Stimulated activated CD8-positive, alpha-beta memory T cell treated with anti-CD3 and anti-CD28 coated beads, Interleukin-2, amount 100 ng/mL, for 48 hours (primary cell): ENCODE measurements around the gene DLX2.

Experiments
- DNase-seq, 2 donors: peaks; one replicate each; pipeline ENCODE4 v3.0.0-alpha.2; 2020; ENCODE audit warnings: low read depth in 2 of 2

DLX2 gene

GRCh38 chr2:172107690-172108586 lies 5.2 kb upstream of the DLX2 start:
- DNase-seq: no peak

- no peak for DNase-seq
Measured at GRCh38 chr2:172106108-172106961, 3.6 kb upstream of the DLX2 start.

DNA sequence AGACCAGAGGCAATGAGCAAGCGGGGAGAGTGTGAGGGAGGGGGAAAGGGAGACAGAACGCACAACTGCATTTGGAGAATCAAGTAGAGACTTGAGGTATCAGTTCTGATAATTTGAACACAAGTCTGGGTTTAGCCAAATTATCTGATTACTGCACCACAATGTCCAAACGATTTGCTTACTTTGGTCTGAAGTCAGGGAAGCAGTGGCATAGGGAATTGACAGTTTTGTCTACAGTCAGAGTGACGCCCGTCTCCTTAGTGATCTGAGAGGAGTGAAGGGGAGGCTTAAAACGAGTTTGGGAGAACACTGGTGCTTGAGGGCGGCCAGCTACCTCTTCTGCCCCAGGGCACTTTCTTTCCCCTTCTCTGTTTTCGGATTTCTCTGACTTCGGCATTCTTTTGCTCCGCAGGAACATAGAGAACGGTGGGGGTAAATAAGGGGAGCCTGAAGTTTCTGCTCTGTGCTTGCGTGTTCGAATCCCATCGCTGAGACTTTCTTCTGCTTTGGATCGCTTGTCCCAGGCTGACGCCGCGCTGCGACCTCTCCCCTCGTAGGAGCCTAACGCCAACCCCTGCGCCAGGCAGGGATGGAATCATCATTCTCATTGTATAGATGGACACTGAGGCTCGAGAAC lies 2.9 kb upstream of the DLX2 start:
- DNase-seq: no peak

GRCh38 chr2:172103471-172104272 lies 972 bp upstream of the DLX2 start:
- peak; percentile 69 to 70 for DNase-seq

DNA sequence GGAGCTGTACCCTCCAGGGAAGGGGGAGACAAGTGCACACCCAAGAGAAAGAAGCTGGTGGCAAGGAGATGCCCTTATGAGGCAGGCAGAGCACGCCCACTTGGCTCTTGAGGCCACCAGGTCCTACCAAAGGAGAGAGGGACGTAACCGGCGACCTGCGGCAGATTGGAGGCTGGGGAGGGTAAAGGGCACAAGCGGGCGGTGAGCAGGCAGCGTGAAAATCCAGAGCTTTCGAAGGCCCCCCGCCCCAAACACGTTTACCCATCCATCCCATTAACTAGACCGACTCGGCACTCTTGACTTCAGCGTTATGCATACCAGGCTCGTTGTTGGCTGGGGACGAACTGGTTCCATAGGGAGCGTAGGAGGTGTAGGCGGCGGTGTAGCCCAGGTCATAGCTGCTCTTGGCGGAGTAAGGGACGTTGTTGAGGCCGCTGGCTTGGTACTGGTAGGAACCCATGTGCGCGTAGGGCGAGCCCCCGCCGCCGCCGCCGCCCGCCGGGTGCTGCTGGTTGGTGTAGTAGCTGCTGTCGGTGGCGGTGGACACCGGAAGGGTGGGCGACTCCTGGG lies 794 bp downstream of the DLX2 start:
- no peak for DNase-seq

DNA sequence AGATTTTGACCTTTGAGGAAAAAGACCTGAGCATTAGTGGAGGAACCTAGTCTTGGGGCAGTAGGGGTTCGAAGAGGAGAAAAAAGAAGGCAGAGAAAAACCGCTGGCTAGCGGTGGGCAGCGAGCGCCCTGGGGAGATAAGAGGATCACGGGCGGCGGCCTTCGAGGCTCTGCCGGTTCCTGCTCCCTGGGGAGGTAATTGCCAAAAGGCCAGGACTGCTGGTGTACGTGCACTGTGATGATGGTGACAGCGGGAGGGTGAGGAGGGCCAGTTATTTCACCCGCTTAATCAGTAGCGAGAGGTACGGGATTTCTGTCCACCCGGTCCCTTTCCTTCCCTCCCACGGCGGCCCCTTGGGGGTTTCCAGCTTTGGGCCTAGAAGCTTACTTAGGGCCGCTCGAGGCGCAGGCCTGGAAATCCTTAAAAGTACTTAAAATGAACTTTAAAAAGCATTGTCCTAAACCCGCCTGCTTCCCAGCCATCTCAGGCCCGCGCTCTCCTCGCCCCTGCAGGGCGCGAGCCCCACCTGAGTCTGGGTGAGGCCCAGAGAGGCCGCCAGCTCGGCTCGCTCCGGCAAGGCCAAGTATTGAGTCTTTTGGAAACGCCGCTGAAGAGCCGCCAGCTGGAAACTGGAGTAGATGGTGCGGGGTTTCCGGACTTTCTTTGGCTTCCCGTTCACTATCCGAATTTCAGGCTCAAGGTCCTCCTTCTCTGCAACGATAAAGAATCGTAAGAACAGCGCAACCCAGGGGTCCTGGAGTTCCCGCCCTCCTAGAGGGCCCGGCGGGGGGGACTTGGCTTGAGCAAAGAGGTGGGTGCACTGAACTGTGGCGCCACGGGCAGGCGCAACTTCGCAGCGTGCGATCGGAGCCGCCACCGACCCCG lies 1.5 kb downstream of the DLX2 start:
- DNase-seq: no peak

GRCh38 chr2:172100080-172100934 lies 2.4 kb downstream of the DLX2 start:
- DNase-seq: no peak

- DNase-seq: no peak
Measured at GRCh38 chr2:172099472-172100079, 3.1 kb downstream of the DLX2 start.

- DNase-seq: no peak
Measured at GRCh38 chr2:172098650-172099471, 3.8 kb downstream of the DLX2 start.

- no peak for DNase-seq
Measured at GRCh38 chr2:172098287-172098649, 4.4 kb downstream of the DLX2 start.

DNA sequence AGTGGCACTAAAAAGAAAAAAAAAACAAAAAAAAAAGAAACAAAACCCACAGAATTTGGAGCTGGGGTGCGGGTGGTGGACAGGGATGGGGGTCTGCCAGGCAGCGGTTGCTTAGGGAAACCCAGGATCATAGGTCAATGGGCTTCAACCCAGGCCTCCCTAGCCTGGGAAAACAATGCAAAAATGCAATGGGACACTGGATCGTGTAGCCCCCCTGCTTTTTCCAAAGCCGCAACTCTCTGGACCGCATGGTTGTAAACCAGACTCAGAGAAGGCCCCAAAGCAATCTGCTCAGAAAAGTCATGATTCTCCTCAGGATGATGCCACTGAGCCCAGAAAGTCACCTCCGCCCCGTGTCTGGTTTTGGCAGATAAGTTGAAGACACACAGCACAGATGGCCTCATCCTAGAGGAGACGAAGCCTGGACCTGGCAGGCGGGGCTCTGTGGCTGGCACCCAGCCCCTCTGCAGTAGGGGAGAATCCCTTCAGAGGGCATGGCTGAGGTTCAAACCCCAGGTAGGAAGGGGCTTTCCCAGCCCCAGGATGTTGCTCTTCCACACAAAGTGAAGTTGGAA lies 5.1 kb downstream of the DLX2 start:
- DNase-seq: no peak

GRCh38 chr2:172096626-172097547 lies 5.8 kb downstream of the DLX2 start:
- no peak for DNase-seq

- no peak for DNase-seq
Measured at GRCh38 chr2:172095905-172096625, 6.6 kb downstream of the DLX2 start.

DNA sequence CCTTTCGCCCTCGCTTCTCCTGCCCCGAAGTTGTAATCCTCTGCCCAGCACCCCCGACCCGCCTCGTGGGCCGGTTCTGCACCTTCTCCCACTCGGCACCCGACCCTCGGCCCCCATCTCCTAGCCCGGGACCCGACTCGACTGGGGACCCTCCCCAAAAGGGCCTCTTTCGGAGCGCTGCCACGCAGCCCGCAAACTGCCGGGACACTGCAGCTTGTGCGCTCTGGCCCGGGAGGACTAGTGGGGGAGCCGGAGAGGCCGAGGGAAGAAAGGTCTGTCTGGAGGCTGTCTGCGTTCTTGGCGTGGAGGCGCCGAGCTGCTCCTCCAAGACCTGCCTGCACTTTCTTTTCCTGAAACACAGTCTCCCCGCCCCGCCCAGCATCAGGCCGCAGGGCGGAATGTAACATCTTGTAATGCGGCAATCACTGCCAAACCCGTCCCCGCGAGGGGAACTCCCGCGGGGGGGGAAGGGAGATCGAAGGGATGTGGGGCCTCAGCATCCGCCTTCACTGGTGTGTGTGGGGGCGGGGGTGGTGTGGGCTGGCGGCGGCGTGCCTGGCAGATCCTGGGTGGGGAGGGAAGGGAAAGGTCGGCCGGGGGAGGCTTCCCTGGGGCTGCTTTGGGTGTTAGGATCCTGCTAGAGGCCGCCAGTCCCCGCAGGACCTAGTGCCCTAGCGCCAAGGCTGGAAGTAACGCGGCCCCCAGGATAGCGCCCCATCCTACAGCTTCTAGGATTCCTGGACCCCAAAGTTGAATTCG lies 7.4 kb downstream of the DLX2 start:
- no peak for DNase-seq
